ENCODE results near the gene BNC2.
A peak's percentile ranks its signal among the peaks of the same experiment; 100 is the strongest.

BNC2 gene

DNA sequence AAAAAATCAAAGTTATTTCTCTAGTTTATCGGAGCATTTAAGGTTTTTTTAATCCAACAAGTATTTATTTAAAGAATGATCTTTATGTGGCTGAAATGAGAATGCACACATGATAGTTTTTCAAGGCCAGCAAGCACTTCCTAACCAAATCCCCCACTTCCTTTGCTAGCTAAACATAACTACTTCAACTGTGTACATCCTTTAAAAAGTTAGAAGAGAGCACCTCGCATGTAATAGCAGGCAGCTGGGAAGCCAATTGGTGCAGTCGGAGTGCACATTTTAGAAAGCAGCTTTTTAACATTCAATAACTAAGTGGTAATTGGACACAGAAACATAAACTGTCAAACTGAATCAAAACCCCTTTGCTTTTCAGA is 245.7 kb downstream of the BNC2 start:
- no peak for FAIRE-seq

DNA sequence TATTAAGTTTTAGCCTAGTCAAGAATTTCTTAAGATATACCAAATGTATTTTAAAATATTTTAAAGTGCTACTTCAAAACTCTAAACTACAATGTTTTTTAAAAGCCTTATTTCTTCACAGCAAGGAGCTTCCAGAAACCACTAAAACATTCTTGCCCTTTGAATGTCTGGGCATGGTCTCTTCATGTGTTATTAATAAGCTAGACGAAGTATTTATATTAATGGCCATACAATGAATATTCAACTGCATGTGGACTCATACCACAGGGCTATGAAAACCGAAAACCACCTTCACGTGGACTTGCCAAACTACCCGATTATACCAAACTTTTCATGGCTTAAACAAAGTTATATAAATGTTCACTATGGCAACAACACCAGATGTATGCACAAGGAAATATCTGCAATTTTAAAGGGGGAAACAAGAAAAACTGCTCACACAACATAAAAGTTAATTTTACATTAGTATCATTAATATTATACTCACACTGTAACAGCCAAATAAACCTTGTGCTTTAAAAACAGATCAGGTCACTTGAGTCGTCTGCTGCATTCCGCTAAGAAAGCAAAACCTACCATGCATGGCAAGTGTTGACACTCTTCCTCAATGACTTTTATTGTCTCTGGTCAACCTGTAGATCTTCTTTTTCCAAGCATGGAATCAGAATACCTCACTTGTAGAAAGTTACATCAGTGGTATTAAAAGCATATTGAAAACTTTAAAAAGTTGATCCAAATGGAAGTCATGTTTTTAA is 246.3 kb downstream of the BNC2 start:
- no peak for FAIRE-seq

GRCh38 chr9:16622541-16622940 is 247.9 kb downstream of the BNC2 start:
- no peak for FAIRE-seq

GRCh38 chr9:16619914-16620520 is 250.5 kb downstream of the BNC2 start:
- no peak for FAIRE-seq

DNA sequence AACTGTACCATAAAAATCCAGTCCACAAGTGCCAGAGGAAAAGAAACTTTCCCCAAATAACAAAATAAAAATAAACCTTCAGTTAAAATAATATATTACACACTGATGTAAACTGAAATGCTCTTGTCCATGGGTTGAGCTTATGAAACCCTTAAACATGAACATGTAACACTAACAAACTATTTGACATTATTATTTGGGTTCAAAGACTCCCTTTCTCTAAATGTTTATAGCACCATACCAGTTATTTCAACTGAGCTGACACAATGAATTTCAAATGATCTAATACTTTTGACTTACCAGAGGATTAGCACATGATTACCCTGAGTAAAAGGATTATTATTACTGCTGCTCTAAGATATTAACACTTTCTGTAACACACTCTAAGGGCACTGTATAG is 251.1 kb downstream of the BNC2 start:
- FAIRE-seq = no peak

GRCh38 chr9:16618524-16618923 is 251.9 kb downstream of the BNC2 start:
- no peak for FAIRE-seq

GRCh38 chr9:16616686-16617085 is 253.8 kb downstream of the BNC2 start:
- FAIRE-seq = no peak

DNA sequence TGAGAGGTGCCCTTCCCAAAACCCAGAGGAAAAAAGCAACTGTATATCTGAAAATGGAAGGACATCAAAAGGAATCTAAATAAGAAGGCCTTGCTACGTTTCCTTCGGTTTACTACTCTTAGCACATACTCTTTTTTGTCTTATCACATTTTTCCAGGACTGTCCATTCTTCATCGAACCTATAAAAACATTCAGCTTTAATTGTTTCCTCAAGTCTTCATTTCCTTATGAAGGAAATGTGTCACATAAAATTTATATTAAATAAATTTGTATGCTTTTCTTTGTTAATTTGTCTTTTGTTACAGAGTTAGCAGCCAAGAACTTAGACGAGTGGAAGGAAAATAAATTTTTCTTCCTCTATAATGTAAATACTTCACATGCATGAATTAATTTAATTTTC is 255.0 kb downstream of the BNC2 start:
- no peak for FAIRE-seq

- FAIRE-seq = no peak
Observed at GRCh38 chr9:16613605-16614004, 256.9 kb downstream of the BNC2 start.

- no peak for FAIRE-seq
Observed at GRCh38 chr9:16613051-16613450, 257.4 kb downstream of the BNC2 start.

DNA sequence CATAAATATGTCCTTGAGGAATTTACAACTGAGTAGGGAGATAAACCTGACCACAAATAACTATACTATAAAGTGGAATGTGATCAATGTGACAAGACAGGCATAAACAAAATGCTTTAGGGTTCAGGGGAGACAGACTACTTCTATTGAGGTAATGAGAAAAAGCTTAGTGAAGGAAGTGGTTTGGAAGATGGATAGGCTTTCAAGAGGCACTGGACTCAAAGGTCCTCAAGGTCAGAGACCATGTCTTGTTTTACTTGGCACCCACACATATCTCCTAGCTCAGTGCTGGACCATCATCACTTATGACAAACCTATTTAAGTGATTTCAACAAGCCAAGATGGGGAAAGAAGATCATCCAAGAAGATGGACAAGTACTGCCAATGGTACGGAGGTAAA is 257.8 kb downstream of the BNC2 start:
- no peak for FAIRE-seq

- no peak for FAIRE-seq
Observed at GRCh38 chr9:16611983-16612382, 258.5 kb downstream of the BNC2 start.

DNA sequence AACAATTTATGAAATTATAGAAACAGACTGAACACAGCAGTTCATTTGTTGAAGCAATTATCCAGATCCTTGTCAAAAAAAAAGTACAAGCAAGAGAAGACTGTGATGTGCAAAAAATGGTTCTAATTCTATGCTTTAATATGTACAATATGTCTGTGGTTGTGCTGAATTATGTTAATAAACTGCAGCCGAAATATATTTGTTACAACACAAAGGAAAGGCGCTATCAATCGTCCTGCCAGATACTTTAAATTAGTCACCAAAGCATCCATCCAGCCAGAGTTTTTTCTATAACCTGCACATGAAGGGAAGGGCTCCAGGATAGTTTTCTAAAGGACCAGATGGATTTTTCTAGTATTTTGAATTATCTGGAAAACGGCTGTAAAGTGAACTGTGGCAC is 259.5 kb downstream of the BNC2 start:
- no peak for FAIRE-seq

DNA sequence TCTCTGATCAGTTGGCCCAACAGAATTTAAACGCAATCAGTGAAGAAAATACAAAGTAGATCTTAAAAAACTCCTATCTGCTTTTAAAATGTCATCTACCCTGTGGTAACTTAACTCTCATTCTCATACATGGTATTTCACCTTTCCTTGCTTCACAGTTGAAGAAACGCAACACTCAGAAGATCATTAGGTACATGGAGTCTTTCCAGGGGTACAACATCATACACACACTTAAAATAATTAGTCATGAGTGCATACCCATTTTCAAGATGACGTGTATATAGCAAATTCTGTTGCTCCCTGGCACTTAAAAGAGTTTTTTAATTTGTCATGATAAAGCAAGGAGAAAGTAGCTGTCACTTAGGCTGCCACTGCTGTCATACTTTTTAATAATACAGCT is 259.9 kb downstream of the BNC2 start:
- FAIRE-seq = no peak

DNA sequence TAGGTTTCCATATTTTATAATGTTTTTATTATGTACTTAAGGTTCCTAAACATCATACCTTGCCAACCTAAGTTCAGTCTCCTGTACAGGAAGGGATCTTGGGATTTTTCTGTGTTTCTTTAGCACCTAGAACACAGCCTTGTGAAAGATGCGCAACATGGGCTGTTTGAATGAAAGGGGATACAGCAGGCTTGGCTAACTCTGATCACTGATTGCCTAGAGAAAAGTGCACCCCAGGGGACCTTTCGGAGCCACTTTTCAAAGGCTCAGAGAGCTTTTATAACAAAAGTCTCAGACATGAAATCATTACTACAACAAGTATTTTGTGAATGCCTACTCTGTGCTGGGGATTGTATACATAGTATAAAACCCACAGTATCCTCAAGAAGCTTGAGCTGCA is 261.6 kb downstream of the BNC2 start:
- FAIRE-seq = no peak

DNA sequence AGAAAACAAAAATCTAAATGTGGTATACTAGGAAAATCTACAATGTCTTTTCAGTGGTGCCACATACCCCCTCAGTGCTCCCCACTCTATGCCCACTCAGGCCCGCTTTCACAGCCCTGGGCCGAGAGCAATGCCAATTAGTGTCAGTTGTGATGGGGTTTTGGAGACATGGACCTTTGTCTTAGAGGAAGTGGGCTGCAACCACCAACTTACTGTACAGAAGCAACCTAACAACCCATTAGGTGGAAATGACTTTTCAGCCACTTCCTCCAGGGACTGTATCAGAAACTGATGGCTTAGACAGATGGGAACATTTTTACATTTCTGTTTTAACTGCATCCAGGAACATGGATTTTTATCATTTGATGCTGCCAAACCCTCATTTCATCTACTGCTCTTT is 268.0 kb downstream of the BNC2 start:
- no peak for FAIRE-seq

DNA sequence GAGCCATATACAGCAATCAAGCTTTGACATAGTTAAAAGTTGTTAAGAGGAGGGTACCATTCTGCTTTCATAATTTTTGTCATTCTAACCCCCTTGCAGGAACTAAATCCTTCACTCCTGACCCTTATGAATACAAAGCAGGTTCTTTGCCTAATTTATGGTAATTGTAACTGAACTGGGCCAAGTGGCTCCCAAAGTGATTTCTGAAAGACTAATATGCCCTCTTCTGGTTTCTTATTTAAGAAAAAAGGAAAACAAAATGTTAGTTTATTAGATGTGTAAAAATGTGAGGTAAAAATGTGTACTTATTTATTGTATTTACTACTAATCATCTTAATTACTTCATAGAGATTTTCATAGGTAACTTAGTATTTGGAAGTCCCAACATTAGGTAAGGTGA is 268.5 kb downstream of the BNC2 start:
- FAIRE-seq = peak; percentile 29

GRCh38 chr9:16598316-16598715 is 272.2 kb downstream of the BNC2 start:
- FAIRE-seq = no peak

DNA sequence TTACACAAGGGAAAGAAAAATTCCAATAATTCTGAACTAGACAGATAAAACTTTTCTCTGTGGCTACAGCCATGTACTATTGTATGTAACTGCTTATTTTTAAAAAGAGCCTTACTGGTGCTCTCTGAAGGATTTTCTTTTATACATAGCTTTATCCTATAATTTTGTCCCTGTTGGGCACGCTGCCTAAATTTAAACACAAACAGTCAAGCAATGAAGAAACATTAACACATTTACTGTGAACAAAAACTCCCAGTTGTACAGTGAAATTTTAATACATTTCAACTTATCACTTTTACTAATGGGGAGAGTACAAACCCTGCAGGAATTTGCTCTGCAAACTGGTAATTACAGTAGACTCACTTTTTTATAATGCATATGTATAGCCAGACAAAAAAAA is 273.3 kb downstream of the BNC2 start:
- no peak for FAIRE-seq

DNA sequence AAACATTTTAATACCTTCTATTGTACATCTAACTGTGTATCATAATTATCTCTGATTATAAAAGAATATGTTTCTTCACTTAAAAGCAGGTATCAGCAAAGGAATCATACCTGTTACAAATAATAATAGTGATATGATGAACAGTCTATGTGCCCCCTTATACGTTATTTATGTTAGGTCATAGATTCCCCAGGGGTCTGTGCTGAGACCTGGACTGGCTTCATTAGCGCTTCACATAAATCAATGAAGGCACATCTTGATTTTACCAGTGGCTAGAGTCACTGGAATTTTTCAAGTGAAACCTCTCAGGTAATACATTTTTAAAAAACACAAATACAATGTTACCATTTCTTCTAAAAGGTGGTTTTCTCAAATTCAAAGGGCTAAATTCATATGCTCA is 275.2 kb downstream of the BNC2 start:
- no peak for FAIRE-seq

GRCh38 chr9:16594787-16595186 is 275.7 kb downstream of the BNC2 start:
- no peak for FAIRE-seq

DNA sequence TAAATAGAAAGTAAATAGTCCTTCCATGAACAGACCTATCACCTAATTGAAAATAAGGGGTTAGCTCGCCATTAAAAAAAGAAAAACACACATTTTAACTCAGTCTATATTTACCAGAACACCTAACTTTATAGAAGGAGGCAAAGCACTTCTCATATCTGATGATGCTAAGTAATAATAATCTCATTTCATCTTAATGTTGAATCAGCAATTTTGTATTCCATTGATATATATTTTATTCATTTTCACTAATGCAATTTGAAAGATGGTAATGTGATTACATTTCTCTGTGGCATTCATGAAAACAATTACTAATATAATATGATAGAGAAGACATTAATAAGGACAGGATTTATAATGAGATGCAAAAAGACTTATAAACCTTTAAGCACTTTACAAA is 276.7 kb downstream of the BNC2 start:
- no peak for FAIRE-seq

GRCh38 chr9:16591092-16591491 is 279.4 kb downstream of the BNC2 start:
- FAIRE-seq = no peak

GRCh38 chr9:16585591-16585990 is 284.9 kb downstream of the BNC2 start:
- FAIRE-seq = no peak

GRCh38 chr9:16579872-16580432 is 290.5 kb downstream of the BNC2 start:
- FAIRE-seq = no peak

All from A204.1 (cell line).